HG02840 (cell line): ENCODE results near the gene PORCN.

Source experiments
- ATAC-seq: cut with Tn5 transposase; IDR thresholded peaks from one replicate; pipeline ENCODE4 v1.9.1; 2021; ENCODE audit warnings: mild to moderate bottlenecking, moderate library complexity, moderate number of reproducible peaks; ENCODE audit not compliant: unreplicated experiment, low FRiP score

Gene PORCN

GRCh38 chrX:48475774-48476577 lies 32.8 kb upstream of the PORCN start, which contains the start of gene FTSJ1:
Gene FTSJ1 (plus strand): TSS chrX:48476199. CDS start chrX:48478048, 1,849 bp downstream.
- ATAC-seq, result peak; percentile 81

GRCh38 chrX:48476919-48477318 lies 31.9 kb upstream of the PORCN start:
- ATAC-seq, result no peak

- ATAC-seq, result no peak
Measured at GRCh38 chrX:48477960-48478755, 30.6 kb upstream of the PORCN start.

- no peak for ATAC-seq
Measured at GRCh38 chrX:48478806-48479205, 30.0 kb upstream of the PORCN start.

- ATAC-seq, result no peak
Measured at GRCh38 chrX:48480142-48480541, 28.6 kb upstream of the PORCN start.

- ATAC-seq, result no peak
Measured at GRCh38 chrX:48480583-48480982, 28.2 kb upstream of the PORCN start.

DNA sequence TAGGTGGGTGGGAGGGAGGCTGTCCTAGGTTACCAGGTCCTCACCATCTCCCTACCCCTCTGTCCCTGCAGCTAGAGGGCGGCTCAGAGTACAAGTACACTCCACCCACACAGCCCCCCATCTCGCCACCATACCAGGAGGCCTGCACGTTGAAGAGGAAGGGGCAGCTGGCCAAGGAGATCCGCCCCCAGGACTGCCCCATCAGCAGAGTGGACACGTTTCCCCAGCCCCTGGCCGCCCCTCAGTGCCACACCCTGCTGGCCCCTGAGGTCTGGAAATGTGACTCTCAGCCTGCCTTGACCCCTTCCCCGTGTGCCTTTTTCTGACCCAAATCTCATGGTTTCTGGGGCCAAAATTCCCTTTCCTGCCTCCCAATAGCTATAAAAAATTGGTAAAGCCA lies 26.3 kb upstream of the PORCN start:
- no peak for ATAC-seq

- ATAC-seq, result no peak
Measured at GRCh38 chrX:48487362-48487798, 21.4 kb upstream of the PORCN start.

GRCh38 chrX:48488034-48488433 lies 20.8 kb upstream of the PORCN start:
- no peak for ATAC-seq

DNA sequence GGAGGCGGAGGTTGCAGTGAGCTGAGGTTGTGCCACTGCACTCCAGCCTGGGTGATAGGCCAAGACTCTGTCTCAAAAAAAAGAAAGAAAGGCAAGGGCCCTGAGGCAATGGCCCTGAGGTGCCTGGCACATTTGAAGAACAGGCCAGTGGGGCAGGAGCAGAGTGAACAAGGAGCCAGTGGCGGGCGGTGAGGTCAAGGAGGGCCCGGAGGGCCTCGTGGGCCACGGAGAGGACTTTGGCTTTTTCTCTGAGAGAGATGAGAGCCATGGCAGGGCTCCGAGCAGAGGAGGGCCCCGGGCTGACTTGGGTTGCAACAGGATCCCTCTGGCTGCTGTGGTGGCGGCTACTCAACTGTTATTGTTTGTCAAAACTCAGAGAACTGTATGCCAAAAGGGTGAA lies 19.5 kb upstream of the PORCN start:
- no peak for ATAC-seq

- no peak for ATAC-seq
Measured at GRCh38 chrX:48489892-48490291, 18.9 kb upstream of the PORCN start.

DNA sequence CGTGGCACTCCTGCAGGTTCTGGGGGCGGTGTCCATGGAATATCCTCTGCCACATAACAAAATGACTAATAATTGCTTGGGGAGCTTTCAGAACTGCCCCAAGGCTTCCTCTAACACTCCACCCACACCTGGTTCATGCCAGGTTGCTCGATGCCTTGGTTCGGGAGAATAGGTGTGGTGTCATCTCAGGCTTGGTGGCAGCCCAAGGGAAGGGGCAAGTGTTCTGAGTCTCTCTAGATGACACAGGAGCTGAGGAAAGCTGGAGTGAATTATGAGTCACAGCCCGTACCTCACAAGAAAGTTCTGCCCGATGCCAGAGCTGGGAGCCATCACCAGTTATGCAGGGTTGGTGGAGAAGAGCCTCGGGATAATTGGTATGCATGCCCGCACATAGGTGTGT lies 18.1 kb upstream of the PORCN start:
- no peak for ATAC-seq

- ATAC-seq, result no peak
Measured at GRCh38 chrX:48491809-48492208, 17.0 kb upstream of the PORCN start.

DNA sequence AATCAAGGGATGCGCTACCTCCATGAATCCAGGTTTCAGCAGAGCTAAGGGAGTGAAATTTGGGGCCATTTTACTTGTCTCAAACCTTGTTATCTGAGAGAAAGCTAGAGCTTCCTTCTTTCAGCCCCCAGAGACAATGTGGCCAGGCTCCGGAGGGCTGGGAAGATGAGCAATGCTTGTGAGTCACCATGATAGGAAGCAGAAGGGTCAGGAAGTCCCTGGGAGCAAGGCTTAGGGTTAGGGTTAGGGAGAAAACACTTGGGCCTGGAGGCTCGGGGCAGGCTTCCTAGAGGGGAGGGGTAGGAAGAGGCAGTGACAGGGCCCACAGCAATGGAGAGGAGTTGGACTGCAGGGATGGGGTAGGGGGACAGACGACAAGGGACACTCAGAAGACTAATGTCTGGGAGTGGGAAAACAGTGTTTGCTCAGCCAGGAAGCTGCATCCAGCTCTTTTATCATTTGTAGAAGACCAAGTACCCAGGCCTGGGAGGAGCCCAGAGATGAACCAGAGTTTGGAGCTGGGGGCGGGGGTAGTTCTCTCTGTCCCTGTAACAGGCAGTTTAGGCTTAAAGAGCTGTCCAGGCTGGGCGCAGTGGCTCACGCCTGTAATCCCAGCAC lies 16.4 kb upstream of the PORCN start:
- no peak for ATAC-seq

GRCh38 chrX:48493890-48494364 lies 14.9 kb upstream of the PORCN start:
- no peak for ATAC-seq

DNA sequence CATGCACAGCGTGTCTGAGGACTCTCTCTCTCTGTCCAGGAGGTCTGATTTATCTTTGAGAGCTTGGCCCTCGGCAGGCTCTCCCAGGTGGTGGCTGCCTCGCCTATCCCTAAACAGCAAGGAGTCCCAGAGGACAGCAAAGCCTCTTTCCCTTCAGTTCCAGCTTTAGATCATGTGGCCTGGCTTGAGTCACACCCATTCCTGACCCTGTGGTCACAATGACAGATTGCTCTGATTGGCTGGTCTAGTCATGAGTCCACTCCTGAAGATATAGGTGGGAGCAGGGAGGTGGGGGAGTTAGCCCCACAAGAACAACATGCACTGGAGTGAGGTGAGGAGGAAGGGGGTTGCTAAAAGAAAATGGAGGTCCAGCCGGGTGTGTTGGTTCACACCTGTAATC lies 12.1 kb upstream of the PORCN start:
- no peak for ATAC-seq

- no peak for ATAC-seq
Measured at GRCh38 chrX:48497871-48498270, 10.9 kb upstream of the PORCN start.

GRCh38 chrX:48498374-48498809 lies 10.4 kb upstream of the PORCN start:
- no peak for ATAC-seq

DNA sequence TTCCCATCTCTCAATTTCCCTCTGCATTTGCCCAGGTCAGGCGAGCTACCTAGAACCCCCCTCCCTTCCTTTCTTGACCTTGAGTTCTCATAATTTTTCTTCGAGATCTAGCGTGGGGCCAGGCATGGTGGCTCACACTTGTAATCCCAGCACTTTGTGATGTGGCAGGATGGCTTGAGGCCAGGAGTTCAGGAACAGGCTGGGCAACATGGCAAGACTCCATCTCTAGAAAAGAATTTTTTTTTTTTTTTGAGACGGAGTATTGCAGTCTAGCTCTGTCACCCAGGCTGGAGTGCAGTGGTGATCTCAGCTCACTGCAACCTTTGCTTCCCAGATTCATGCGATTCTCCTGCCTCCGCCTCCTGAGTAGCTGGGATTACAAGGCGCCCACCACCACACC lies 4.5 kb upstream of the PORCN start:
- no peak for ATAC-seq

DNA sequence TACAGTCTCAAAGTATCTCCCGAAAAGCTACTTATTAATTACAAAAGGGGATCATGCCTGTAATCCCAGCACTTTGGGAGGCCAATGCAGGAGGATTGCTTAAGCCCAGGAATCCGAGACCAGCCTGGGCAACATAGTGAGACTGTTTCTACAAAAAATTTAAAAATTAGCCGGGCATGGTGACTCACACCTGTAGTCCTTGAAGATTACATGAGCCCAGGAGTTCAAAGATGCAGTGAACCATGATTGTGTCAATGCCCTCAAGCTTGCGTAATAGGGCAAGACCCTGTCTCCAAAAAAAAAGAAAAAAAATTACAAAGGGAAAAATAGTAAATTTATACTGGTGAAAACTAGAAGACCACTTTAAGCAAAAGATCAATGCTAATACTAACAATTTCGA lies 3.3 kb upstream of the PORCN start:
- no peak for ATAC-seq

- ATAC-seq, result no peak
Measured at GRCh38 chrX:48507246-48507645, 1.5 kb upstream of the PORCN start.
